Lower leg skin (tissue), 4 donors: ENCODE data around the gene CADM1. TPM values are rescaled to one million over a fixed set of nuclear protein-coding genes. Genes with fewer than 3 reads are reported as not detected.
"Not testable (repeated sequence)": the region's sequence is repeated elsewhere in the genome, so short reads cannot be mapped to it uniquely, and the experiment has no call there.

Experiments
- DNase-seq, 2 donors: peaks; one replicate each; pipeline ENCODE4 v3.0.0-alpha.2; 2019; ENCODE audit warnings: low spot score in 2 of 2
- H3K4me3 ChIP-seq: fragments of 200-600 bp; sonication (generic); 2 replicates; pipeline ENCODE4 v1.5.1; 2017; ENCODE audit warnings: mild to moderate bottlenecking, low read depth; ENCODE audit not compliant: poor library complexity, severe bottlenecking
- CTCF ChIP-seq, 3 donors: fragments of 450-650 bp; IDR thresholded peaks; one replicate each; pipeline ENCODE4 v1.5.1; 2016; ENCODE audit warnings: antibody characterized with exemption in 3 of 3, mild to moderate bottlenecking in 3 of 3, moderate library complexity in 2 of 3
- POLR2A ChIP-seq, 2 donors: fragments of 450-650 bp; IDR thresholded peaks; one replicate each; pipeline ENCODE4 v1.6.1; 2016 to 2017; ENCODE audit warnings: antibody characterized with exemption in 2 of 2, mild to moderate bottlenecking in 1 of 2, moderate library complexity in 1 of 2
- WGBS, 2 donors: methylation state at CpG; one replicate each; pipeline ENCODE4 v1.1.5; 2018; 5-methylcytosine and 5-hydroxymethylcytosine counted together
- intact Hi-C: fragments of 100-400 bp; cut with DNase I; formaldehyde crosslinking; loops from one replicate; pipeline ENCODE4 v1.15.0; 2023; ENCODE audit warnings: low total_unique reads
- total RNA-seq, 4 donors: library from RNA; depleted of rRNA; stranded (reverse); fragments of >200 nt; gene quantifications; one replicate each; pipeline ENCODE4 v1.1.0, GENCODE V29; 2016

The CADM1 gene
- total RNA-seq, 4 donors from 2014 or later, result 9.4 to 21.4 (median 11.8) TPM

DNA sequence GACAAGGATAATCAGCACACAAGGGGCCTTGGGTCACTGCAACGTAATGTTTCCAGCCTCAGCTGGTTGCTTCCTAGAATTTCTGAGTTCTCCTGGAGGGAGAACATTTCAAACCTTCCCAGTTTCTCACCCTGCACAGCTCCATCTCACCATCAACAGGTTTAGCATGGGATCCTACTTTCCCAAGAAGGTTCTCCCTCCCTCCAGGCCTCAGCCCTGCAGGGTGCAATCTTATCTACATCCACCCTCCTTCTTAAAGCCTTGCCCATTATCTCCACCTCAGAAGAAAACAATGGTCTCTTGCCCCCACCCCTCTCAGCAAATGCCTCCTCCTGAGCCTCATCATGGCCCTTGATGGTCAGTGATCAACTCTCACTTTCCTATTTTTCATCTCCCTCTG lies 23.6 kb downstream of the CADM1 start:
- no peak for TF ChIP-seq CTCF (IDR thresholded peaks at IDR 0.05)
- TF ChIP-seq POLR2A (IDR thresholded peaks at IDR 0.05), result no peak
- no peak overlapping the region for H3K4me3 ChIP-seq
- intact Hi-C loops, result no loop called here
- WGBS, 2 donors, result 86 to 89% methylated on average over 1 of the region's 1 CpG
- no peak for DNase-seq

GRCh38 chr11:115477410-115477809 lies 26.8 kb downstream of the CADM1 start:
- intact Hi-C loops, result no loop called here
- no peak for DNase-seq
- TF ChIP-seq POLR2A (IDR thresholded peaks at IDR 0.05) (no peak), CTCF (IDR thresholded peaks at IDR 0.05) (no peak)
- WGBS, 2 donors, result 33 to 42% methylated on average over 1 of the region's 1 CpG
- H3K4me3 ChIP-seq, result no peak overlapping the region

DNA sequence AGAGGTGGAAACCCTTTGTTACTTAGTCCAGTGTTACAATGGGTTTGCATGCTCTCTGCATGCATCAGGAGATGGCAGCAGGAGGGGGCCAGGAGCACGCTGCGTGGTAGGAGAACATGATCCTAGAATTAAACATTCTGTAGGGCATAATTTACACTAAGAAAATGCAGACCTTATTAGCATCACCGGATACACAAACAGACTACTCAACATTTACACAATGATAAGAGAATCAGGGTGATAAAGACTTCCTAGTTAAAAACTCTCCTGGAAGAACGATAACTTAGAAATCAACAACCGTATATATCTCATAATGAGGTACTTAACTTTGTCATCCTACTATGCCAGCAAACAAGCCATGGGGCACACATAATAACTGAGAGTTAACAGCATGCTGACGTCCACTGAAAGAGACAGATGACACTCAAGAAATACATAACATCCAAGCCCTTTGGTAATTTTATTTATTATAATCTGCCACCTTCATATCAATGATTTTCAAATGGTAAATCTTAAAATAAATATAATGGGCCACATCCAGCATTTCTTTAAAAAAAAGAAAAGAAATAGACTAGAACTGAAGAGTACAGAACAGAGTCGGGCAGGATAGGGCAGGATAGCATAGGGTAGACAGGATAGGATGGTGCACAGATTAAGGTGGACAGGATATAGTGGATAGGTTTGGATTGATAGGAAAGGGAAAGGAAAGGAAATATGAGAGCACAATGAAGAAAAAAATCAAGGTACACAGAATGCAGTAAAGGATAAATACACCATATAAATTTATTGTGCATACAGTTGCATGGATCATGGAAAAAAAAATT lies 27.5 kb downstream of the CADM1 start:
- H3K4me3 ChIP-seq, result no peak overlapping the region
- 86% methylated on average over 7 of the region's 7 CpGs for WGBS, 2 donors
- TF ChIP-seq CTCF (IDR thresholded peaks at IDR 0.05), result no peak
- no peak for TF ChIP-seq POLR2A (IDR thresholded peaks at IDR 0.05)
- no peak for DNase-seq
- intact Hi-C loops, result no loop called here

DNA sequence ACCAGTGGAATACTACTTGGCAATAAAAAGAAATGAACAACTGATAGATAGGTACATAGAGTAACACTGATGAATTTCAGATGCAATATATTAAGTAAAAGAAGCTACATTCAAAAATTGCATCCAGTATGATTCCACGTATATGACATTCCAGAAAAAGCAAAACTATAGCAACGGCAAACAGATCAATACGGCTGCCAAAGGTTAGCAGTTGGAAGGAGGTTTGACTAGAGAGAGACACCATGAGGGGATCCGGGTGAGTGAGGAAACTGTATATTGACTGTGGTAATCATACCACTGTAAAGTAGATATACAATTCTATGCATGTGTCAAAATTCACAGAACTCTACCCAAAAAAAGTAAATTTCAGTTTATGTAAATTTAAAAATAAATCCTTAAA lies 28.7 kb downstream of the CADM1 start:
- no peak for DNase-seq
- TF ChIP-seq POLR2A (IDR thresholded peaks at IDR 0.05) (no peak), CTCF (IDR thresholded peaks at IDR 0.05) (no peak)
- H3K4me3 ChIP-seq, result no peak overlapping the region
- 91 to 93% methylated on average over 4 of the region's 4 CpGs for WGBS, 2 donors
- intact Hi-C loops, result no loop called here

DNA sequence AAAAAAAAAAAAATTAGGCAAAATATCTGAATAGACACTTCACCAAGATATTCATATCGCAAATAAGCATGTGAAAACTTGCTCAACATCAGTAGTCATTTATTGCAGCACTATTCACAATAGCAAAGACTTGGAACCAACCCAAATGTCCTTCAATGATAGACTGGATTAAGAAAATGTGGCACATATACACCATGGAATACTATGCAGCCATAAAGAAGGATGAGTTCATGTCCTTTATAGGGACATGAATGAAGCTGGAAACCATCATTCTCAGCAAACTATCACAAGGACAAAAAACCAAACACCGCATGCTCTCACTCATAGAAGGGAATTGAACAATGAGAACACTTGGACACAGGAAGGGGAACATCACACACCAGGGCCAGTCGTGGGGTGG lies 29.9 kb downstream of the CADM1 start:
- DNase-seq, intact Hi-C loops, H3K4me3 ChIP-seq: not testable (repeated sequence)
- 91 to 94% methylated on average over 3 of the region's 3 CpGs for WGBS, 2 donors

GRCh38 chr11:115473167-115473566 lies 31.0 kb downstream of the CADM1 start:
- DNase-seq, result no peak
- 93 to 94% methylated on average over 8 of the region's 8 CpGs for WGBS, 2 donors
- intact Hi-C loops, result no loop called here
- TF ChIP-seq CTCF (IDR thresholded peaks at IDR 0.05), result no peak
- no peak for TF ChIP-seq POLR2A (IDR thresholded peaks at IDR 0.05)
- H3K4me3 ChIP-seq, result no peak overlapping the region
